Stimulated activated CD8-positive, alpha-beta memory T cell treated with anti-CD3 and anti-CD28 coated beads, Interleukin-15, amount 100 ng/mL, for 24 hours (primary cell): ENCODE measurements around the gene ZMAT3.
A peak's percentile ranks its signal among the peaks of the same experiment; 100 is the strongest.
"Not testable (repeated sequence)": the region's sequence is repeated elsewhere in the genome, so short reads cannot be mapped to it uniquely, and the experiment has no call there.

Source experiments
- DNase-seq: peaks from one replicate; pipeline ENCODE4 v3.0.0-alpha.2; 2020; ENCODE audit warnings: low read depth

The ZMAT3 gene, protein sequence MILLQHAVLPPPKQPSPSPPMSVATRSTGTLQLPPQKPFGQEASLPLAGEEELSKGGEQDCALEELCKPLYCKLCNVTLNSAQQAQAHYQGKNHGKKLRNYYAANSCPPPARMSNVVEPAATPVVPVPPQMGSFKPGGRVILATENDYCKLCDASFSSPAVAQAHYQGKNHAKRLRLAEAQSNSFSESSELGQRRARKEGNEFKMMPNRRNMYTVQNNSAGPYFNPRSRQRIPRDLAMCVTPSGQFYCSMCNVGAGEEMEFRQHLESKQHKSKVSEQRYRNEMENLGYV

DNA sequence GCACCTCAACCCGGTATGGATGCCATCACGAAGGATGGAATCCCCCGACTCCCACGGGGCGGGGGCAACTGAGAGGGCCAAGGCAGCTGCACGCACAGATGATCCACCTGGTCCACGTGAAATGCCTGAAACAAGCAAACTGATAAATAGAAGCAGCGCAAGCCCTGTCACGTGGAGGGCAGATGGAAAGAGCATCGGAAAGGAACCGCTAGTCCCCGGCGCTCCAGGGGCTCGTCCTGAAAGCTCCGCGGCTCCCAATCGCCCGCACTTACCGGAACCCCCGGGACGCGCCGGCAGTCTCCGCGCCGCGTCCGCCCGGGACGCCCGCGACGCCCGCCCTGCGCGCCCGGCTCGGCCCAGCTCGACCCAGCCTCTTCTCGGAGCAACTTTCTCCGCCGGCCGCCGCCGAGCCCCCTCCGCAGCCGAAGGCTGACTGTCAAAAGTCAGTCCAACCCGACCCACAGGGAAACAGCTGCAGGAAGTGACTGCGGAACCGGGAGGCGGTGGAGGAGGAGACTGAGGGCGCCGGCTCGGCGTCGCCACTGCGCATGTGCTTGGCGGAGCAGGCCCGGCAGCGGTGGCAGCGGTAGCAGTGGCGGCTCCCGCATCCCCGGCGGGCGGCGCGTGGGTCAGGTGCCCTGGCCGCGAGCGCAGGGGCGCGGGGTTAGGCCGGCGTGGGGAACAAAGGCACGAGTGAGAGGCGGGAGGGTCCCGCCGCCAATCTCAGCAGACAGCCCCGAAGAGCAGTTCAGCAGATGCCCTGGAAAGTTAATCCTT is at the start of gene ZMAT3:
Gene ZMAT3 (minus strand): TSS at position 487 of the 777 bp plus-strand sequence. CDS start 4,057 bp downstream, outside the sequence.
- peak; percentile 67 for DNase-seq

DNA sequence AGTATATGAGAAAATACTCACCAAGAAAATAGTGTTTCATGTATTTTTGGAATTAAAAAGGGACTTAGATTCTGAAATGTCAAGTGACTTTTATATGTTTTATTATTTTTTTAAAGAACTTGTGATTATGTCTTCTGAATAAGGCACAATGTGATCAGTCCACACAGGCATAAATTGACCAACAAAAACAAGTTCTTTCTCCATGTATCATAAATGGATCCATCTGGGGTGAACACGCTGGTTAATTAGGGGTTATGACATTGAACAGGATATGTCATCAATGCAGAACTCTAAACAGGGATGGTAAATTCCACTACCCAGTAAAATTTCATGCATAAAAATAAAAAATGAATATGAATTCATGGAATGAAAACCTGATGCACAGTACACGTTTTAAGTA is 45.2 kb upstream of the ZMAT3 start:
- DNase-seq, result no peak

DNA sequence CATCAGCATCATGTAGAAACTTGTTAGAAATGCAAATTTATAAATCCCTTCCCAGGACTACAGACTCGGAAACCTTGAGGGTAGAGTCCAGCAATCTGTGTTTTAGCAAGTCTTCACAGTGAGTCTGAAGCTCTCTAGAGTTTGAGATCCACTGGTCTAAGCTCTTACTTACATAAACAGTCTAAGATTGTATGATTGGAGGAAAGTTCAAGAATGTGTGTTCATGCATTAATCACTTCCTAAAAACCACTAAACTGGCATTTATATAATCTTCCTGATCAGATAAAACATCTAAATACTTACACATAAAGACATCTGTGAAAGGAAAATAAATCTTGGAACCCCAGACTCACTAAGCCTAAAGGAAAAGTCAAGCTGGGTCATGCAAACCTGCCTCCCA is 43.8 kb upstream of the ZMAT3 start:
- not testable (repeated sequence) for DNase-seq

DNA sequence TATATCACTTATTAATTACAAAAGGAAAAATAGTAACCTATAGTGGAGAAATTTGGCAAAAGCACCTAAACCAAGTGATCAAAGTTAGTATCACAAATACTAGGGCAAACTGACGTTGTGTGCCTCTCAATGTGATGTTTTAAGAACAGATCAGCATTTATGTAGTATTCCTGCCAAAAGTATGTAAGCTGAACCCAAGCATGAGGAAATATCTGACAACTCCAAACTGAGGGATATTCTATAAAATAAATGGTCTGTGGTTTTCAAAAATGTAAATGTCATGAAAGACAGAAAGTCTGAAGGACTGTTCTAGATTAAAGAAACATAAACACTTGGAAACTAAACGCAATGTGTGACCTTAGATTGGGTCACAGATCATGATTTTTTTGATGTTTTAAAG is 42.3 kb upstream of the ZMAT3 start:
- no peak for DNase-seq

DNA sequence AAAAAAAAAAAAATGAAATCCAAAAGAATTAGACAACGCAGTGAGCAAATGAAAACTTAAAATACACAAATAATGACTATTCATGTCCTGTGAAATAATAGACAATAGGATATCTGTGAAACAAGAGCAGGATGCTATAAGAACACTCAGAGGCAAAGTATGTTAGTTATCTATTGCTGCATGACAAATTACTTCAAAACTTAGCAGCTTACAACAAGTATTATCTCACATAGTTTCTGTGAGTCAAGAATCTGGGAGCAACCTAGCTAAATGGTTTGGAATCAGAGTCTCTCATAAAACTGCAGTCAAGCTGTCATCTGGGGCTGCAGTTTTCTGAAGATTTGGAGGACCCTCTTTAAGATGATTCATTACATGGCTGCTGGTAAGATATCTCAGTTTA is 36.5 kb upstream of the ZMAT3 start:
- DNase-seq, result no peak

DNA sequence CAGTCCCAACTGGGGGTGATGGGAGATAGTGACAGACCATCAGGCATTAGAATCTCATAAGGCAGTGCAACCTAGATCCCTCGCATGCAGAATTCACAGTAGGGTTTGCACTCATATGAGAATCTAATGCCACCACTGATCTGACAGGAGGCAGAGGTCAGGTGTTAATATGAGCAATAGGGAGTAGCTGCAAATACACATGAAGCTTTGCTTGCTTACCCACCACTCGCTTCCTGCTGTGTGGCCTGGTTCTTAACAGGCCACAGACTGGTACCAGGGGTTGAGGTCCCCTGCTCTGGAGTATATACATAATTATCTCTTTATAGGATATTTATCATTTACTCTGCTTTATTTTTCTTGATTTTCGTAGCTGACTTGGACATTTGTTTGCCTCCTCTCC is 36.0 kb upstream of the ZMAT3 start:
- DNase-seq, result no peak

DNA sequence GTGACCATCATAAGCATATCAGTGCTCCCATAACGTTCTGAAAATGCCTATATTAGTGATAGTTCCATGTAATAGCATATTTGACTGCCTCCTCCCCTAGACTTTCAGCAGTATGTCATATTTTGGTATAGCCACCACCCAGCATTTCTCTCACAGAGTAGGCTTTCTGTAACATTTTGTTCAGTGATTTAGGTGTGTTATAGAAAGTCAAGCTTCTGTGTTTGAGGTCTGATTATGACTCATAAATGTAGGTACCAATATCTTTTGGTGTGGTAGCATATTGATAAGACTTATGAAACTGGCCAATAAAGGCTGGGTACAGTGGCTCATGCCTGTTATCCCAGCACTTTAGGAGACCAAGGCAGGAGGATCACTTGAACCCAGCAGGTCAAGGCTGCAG is 34.3 kb upstream of the ZMAT3 start:
- no peak for DNase-seq

DNA sequence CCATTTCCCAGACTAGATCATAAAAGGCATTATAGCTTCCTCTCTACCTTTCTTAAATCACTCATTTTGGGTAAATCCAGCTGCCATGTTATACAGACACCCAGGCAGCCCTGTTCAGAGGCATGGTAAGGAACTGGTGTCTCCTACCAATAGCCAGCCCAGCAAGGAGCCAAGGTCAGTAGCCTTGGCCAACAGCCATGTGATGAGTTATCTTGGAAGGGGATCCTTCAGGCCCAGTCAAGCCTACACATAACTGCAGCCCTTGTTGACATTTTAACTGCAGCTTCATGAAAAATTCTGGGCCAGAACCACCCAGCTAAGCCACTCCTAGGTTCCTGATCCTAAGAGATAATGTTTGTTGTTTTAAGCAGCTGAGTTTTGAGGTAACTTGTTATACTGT is 29.0 kb upstream of the ZMAT3 start:
- no peak for DNase-seq

DNA sequence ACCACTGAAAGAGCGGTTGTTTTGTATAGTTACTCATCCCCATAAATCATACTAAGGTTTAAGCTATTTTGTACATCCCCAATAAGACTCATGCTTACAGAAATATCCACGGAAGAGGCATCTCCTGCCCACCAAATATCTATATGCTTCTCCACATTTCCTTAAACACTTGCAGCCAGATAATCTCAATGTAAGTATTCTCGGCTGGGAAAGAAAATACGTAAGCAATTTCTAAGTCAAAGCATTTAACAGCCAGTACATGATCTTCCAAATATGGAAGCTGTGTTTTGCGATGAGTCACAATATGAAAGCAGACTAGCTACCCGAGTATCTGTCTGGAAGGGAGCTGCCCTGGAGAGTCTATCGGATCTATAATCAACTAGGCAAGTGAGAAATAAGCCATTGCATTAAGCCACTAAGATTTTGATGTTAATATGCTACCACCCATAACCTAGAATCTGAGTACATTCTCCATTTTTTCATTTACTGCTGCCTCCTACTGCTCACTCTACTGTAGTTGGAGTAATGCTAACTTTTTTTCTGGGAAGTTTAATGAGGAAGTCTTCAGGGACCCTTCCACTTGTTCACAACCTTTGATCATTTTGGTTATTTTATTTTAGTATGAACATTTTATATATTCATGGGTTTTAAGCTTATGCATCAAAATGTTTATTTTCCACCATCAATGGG is 26.9 kb upstream of the ZMAT3 start:
- no peak for DNase-seq

DNA sequence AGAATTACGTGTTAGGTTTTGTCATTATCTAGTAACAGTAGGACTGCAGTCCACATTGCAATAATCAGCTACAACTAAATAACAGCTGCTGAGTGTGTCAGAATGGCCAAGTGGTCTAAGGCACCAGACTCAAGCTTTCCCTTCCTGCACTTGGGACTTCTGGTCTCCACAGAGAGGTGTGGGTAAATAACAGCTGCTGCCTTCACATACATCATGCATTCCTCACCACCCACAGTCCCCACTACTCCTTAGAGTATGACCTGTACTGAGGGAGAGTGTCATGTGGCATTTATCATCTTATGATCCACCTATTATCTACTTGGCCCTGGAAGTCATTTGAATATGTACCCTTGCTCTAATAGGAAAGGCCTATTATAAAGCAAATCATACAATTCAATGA is 22.2 kb upstream of the ZMAT3 start:
- DNase-seq, result no peak

DNA sequence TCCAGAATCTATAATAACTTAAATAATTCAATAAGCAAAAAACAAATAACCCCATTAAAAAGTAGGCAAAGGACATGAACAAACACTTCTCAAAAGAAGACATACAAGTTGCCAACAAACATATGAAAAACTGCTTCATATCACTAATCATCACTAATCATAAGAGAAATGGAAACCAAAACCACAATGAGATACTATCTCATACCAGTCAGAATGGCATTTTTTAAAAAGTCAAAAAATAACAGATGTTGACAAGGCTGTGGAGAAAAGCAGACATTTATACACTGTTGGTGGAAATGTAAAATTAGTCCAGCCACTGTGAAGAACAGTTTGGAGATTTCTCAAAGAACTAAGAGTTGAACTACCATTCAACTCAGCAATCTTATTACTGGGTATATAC is 19.5 kb upstream of the ZMAT3 start:
- no peak for DNase-seq

DNA sequence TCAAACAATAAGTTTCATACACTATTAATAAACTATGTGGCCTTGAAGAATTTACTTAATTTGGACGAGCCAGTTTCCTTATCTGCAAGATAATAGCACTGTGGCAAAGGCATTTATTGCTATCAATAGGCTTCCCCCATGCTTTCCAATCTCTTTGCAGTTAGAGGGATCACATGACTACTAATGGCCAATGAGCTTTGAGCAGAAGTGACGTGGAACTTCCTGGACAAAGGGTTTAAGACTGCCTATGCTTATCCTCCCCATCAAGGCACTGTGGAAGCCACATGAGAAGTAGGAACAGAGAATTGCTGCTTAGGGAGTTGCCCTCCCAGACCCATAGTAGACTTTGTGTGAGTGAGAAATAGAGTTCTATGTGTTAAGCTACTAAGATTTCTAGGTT is 16.7 kb upstream of the ZMAT3 start:
- no peak for DNase-seq

DNA sequence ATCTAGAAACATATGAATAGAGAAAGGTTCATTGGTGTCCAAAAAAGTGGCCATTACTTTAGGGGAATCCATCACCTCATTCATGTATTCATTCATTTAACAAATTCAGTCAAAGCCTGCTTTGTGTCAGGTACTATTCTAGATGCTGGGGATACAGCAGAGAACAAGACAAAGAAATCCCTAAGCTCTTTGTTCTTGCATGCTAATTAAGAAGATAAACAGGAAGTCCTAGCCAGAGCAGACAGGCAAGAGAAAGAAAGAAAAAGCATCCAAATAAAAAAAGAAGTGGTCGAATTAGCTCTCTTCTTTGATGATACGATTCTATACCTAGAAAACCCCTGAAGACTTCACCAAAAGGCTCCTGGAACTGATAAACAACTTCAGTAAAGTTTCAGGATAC is 12.4 kb upstream of the ZMAT3 start:
- no peak for DNase-seq

DNA sequence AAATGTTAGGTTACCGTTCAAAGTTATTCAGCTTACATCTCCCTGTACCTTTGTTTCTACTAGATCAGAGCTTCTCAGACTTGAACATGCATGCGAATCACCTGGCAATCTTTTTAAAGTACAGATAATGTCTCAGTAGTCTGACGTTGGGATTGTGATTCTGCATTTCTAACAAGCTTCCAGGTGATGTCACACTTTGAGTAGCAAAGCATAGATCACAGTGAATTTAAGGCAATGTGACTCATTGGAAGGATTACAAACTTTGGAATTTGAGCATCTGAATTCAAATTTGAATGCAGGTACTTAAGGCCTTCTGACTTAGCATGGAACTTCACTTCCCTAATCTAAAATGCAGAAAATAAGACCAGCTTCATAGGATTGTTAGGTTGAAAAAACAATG is 10.8 kb upstream of the ZMAT3 start:
- DNase-seq, result no peak

DNA sequence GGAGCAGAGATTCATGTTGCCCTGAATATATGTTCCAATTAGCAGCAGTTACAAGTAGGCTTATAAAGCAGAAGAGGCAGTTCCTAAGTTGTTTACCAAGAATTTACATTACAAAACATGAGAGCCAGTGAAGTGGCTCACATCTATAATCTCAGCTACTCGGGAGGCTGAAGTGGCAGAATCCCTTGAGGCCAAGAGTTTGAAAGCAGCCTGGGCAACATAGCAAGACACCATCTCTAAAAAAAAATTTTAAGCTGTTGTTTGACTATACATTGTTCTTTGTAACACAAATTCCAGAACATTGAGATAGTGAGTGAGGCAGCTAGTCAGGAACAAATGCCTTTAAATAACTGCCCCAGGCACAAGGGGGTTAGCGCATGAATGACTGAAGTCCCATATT is 10.3 kb upstream of the ZMAT3 start:
- no peak for DNase-seq

DNA sequence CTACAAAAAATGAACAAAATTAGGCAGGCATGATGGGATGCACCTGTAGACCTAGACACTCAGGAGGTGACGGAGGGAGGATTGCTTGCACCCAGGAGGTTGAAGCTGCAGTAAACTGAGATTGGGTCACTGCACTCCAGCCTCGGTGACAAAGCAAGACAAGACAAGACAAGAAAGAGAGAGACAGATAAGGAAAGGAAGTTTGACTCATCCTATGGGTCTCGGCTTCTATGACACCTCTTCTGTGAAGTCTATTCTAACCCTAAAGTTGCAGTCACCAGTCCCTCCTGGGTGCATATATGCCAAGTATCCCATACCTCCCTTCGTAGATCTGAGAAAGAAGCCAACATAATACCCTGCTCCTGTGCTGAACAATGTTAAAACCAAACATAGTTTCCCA is 7.9 kb upstream of the ZMAT3 start:
- DNase-seq, result no peak

DNA sequence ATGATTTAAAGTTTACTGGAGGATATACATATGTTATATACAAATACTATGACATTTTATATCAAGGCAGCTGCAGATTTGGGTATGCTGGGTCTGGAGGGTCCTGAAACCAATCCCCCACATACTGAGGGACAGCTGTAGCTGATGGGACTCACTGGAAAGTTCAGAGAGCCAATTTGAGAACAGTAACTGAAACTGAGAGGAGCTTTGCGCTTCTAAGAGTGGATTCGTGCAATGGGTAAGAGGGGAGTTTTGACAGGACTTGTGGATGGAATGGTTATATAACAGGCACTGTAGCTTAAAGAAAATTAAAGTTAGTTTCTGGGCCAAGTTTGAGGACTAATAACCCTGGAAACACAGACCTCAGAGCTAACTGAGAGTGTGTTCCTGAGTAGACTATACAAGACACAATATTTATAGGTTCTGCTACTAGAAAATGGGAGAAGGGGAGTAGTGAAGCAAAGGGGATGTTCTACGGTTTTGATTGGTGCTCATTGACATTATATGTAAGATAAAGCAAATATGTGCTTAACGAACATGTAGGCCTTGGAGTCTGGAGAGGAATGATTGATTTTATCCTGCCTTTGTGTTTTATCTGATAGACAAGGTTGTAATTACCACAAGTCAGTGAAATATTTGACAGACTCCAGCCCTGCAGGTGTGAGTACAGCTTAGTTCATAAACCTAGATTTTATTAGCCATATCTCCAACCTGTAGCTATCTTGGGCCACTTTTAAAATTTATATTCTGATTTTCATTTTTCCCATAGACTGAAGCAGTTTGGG is 4.8 kb upstream of the ZMAT3 start:
- DNase-seq, result no peak

DNA sequence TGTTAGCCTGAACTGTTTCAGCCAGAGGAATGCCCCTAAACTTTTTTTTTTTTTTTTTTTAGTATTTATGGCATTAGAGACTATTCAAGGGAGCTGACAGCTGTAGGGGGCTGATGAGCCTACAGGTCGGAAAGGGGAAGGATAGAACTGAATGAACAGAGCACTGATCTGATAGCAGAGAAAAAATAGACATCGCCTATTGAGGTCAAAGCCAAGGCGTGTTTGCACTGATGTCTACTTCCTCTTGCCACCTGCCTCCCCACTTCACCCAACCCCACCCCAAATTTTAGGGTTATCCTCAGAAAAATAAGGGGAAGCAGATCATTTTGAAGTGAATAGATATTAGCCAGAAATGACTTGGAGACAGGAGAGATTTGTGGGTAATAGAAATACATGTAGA is 3.0 kb upstream of the ZMAT3 start:
- DNase-seq, result no peak

DNA sequence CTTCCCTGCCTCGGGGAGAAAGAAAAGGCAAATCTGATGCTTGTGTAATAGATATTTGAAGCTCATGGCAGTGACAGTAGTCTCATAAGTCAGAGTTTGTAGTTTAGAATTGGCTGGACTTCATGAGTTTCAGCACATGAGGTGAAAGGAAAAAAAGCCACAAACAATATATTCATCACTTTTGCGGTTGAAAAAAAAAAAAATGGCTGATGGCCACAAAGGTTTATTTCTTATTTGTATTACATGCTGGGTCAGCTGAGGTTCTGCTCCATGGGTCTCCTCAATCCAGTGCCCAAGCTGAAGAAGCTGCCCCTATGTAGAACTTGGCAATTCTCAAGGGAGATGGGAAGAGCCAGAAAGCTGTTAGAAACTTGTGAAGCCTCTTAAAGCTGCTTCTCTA is 2.2 kb upstream of the ZMAT3 start:
- DNase-seq, result no peak

DNA sequence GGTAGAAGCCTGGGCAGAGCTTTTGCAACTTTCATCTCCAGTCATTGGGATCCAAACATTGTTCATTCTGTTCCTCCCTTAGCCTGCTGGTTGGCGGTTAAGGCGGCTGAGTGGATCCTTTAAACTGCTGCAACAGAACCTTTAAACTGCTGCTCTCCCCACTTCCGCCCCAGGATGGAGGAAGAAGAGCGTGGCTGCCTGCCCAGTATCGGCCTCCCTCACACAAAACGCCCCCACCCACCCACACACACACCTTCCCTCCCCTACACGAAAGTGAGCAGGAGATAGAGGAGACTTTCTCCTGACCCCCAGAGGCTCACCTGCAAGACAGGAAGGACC is 460 bp upstream of the ZMAT3 start:
- DNase-seq, result peak; percentile 3

DNA sequence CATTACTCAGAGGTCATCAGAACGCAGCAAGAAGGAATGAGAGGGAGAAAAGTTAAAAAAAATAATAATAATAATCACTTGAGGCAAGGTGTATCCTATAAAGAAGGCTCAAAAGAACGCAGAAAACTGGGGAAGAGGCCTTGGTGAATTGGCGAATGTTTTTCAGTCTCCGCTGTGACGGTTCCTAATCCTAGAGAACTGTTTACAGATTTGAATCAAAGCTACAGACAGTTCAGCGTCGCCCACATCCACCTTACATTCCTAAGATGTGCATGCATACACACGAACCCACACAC is 634 bp downstream of the ZMAT3 start:
- no peak for DNase-seq

DNA sequence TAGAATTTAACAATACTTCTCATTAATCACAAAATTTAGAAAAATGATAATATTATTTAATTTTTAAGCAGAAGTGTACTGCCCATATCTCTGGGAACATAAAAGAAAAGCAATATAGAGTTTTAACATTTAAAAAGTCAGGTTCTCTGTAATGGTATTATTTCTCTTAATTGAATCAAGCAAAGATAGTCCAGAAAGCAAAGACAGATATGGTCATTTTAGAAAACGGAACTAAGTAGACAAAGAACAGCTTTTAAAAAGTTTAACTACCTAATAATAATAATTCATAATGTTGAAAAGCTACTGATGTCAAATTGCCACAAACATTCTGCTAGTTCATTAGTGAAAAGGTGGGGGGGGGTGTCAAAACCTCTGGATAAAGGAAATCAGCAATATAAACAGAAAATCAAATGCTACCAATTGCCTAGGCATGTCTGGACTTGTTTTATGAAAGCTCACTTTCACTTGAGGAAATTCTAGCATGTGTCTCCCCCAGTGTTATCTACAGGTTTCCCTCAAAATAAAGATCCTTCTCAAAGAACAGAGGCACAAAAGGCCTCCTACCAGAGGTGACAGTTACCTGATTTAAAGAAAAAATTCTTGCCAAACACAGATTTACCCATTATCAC is 1.7 kb downstream of the ZMAT3 start:
- DNase-seq, result no peak
